Lower leg skin (tissue), 4 donors: ENCODE data around the gene PRPF6. TPM values are rescaled to one million over a fixed set of nuclear protein-coding genes. Genes with fewer than 3 reads are reported as not detected.
A peak's percentile ranks its signal among the peaks of the same experiment; 100 is the strongest.

Experiments used
- DNase-seq, 2 donors: peaks; one replicate each; pipeline ENCODE4 v3.0.0-alpha.2; 2019; ENCODE audit warnings: low spot score in 2 of 2
- H3K4me3 ChIP-seq: fragments of 200-600 bp; sonication (generic); 2 replicates; pipeline ENCODE4 v1.5.1; 2017; ENCODE audit warnings: mild to moderate bottlenecking, low read depth; ENCODE audit not compliant: poor library complexity, severe bottlenecking
- CTCF ChIP-seq, 3 donors: fragments of 450-650 bp; IDR thresholded peaks; one replicate each; pipeline ENCODE4 v1.5.1; 2016; ENCODE audit warnings: antibody characterized with exemption in 3 of 3, mild to moderate bottlenecking in 3 of 3, moderate library complexity in 2 of 3
- POLR2A ChIP-seq, 2 donors: fragments of 450-650 bp; IDR thresholded peaks; one replicate each; pipeline ENCODE4 v1.6.1; 2016 to 2017; ENCODE audit warnings: antibody characterized with exemption in 2 of 2, mild to moderate bottlenecking in 1 of 2, moderate library complexity in 1 of 2
- WGBS, 2 donors: methylation state at CpG; one replicate each; pipeline ENCODE4 v1.1.5; 2018; 5-methylcytosine and 5-hydroxymethylcytosine counted together
- intact Hi-C: fragments of 100-400 bp; cut with DNase I; formaldehyde crosslinking; loops from one replicate; pipeline ENCODE4 v1.15.0; 2023; ENCODE audit warnings: low total_unique reads
- total RNA-seq, 4 donors: library from RNA; depleted of rRNA; stranded (reverse); fragments of >200 nt; gene quantifications; one replicate each; pipeline ENCODE4 v1.1.0, GENCODE V29; 2016

Gene PRPF6
- total RNA-seq, 4 donors from 2014 or later: 66.8 to 88.3 (median 79.1) TPM

- H3K4me3 ChIP-seq: no peak overlapping the region
- DNase-seq: no peak
- intact Hi-C loops: no loop called here
- TF ChIP-seq POLR2A (IDR thresholded peaks at IDR 0.05): no peak
- TF ChIP-seq CTCF (IDR thresholded peaks at IDR 0.05): no peak
- WGBS, 2 donors: 90 to 96% methylated on average over 28 of the region's 28 CpGs
Measured at GRCh38 chr20:63967330-63968135, 13.4 kb upstream of the PRPF6 start.

GRCh38 chr20:63968136-63968927 lies 12.6 kb upstream of the PRPF6 start:
- no peak overlapping the region for H3K4me3 ChIP-seq
- peak in 1 of 2 donors; percentile 14 for DNase-seq
- 73 to 82% methylated on average over 13 to 14 of the region's 14 CpGs for WGBS, 2 donors
- TF ChIP-seq POLR2A (IDR thresholded peaks at IDR 0.05) (no peak), CTCF (IDR thresholded peaks at IDR 0.05) (no peak)
- intact Hi-C loops: no loop called here

GRCh38 chr20:63968928-63969760 lies 11.8 kb upstream of the PRPF6 start:
- TF ChIP-seq CTCF (IDR thresholded peaks at IDR 0.05) (no peak), POLR2A (IDR thresholded peaks at IDR 0.05) (no peak)
- intact Hi-C loops: no loop called here
- WGBS, 2 donors: 0 to 5% methylated on average over 19 to 20 of the region's 70 CpGs
- DNase-seq: no peak
- peak overlapping the region; percentile 47 for H3K4me3 ChIP-seq

GRCh38 chr20:63969838-63970713 lies 10.9 kb upstream of the PRPF6 start, which contains the start of gene ZNF512B:
TSS of gene ZNF512B (minus strand) at chr20:63969930. CDS start at chr20:63967950, 1,980 bp downstream.
- H3K4me3 ChIP-seq: peak within 1 kb of the TSS; percentile 47
- intact Hi-C loops: loop anchor here (5.0 to 10.0 kb wide), 2 partner anchors 185 to 428 kb away; no protein-coding TSS in a partner anchor
- TF ChIP-seq CTCF (IDR thresholded peaks at IDR 0.05): no peak
- TF ChIP-seq POLR2A (IDR thresholded peaks at IDR 0.05): no peak
- 4 to 16% methylated on average over 6 to 42 of the region's 73 CpGs for WGBS, 2 donors
- peak in 1 of 2 donors; percentile 88 for DNase-seq
